ENCODE data around the gene EZR. TPM values are rescaled to one million over a fixed set of nuclear protein-coding genes. Genes with fewer than 3 reads are reported as not detected.
A peak's percentile ranks its signal among the peaks of the same experiment; 100 is the strongest.
"Not testable (repeated sequence)": the region's sequence is repeated elsewhere in the genome, so short reads cannot be mapped to it uniquely, and the experiment has no call there.

The EZR gene
- total and polyA plus RNA-seq, 2 of the 13 experiments (the other 11 are each of a cell fraction or from before 2014, with no cell fraction given): 34.7 to 60.3 TPM

GRCh38 chr6:158834675-158835385, 15.7 kb upstream of the EZR start (continued):
- no peak for TF ChIP-seq USF2 (IDR thresholded peaks at IDR 0.05; ENCODE audit: low read depth, low read length)
- 0 out of 2 replicates have a peak, but pooled peaks have one; percentile 22 for TF ChIP-seq USF2 (CRISPR knock-in tag; IDR thresholded peaks at IDR 0.05; ENCODE audit: borderline replicate concordance)
- 0 out of 2 replicates have a peak, but pooled peaks have one; percentile 31 for TF ChIP-seq ZSCAN29 (CRISPR knock-in tag; conservative IDR thresholded peaks at IDR 0.05)

- H3K9ac ChIP-seq (ENCODE audit: insufficient read depth, low read depth, low read length); BruUV-seq (replicated peaks); POLR2A ChIA-PET; H4K20me1 ChIP-seq (ENCODE audit: insufficient read depth, low read length); H3K4me2 ChIP-seq (ENCODE audit: low read depth, low read length); DNase-seq (ENCODE audit: low spot score); H3K27me3 ChIP-seq (ENCODE audit: control insufficient read depth in 1 of 2, insufficient read depth in 2 of 2, low read length in 2 of 2); H3K4me3 ChIP-seq (replicated peaks in 1 of 3; ENCODE audit: insufficient read depth in 1 of 3, low read depth in 2 of 3, low read length in 3 of 3); H2AFZ ChIP-seq (ENCODE audit: low read length); H3K27ac ChIP-seq (ENCODE audit: extremely low read length, insufficient read depth, low read length); H3K79me2 ChIP-seq (ENCODE audit: insufficient read depth, low read length); in situ Hi-C loops (cut with HindIII; ENCODE audit: extremely low pct_ligation_motif_present, low pct_unique_long_range_greater_than_20kb); intact Hi-C loops (cut with micrococcal nuclease; ENCODE audit: unreplicated experiment); FAIRE-seq; H3K36me3 ChIP-seq (replicated peaks in 1 of 2; ENCODE audit: control insufficient read depth in 1 of 2, insufficient read depth in 2 of 2, low read length in 2 of 2); ATAC-seq; CTCF ChIA-PET (ENCODE audit: low intra/inter-chr PET ratio, low total read pairs); H3K9me3 ChIP-seq (ENCODE audit: low read length): not testable (repeated sequence)
- WGBS (ENCODE audit: low lambda C conversion rate): 71% methylated on average over 9 of the region's 9 CpGs
- peaks cover 26% of the 10 kb centered on the region for H3K4me1 ChIP-seq (ENCODE audit: insufficient read depth, low read length)
These were observed 13.6 kb upstream of the EZR start for GRCh38 chr6:158832807-158833206.

GRCh38 chr6:158832026-158832425, 12.9 kb upstream of the EZR start:
- Histone ChIP-seq H3K27ac (ENCODE audit: extremely low read length, insufficient read depth, low read length) (no peak overlapping the region), H3K4me2 (ENCODE audit: low read depth, low read length) (no peak overlapping the region), H3K79me2 (ENCODE audit: insufficient read depth, low read length) (no peaks in the 10 kb centered on the region), H3K4me1 (ENCODE audit: insufficient read depth, low read length) (peaks cover 26% of the 10 kb centered on the region), H2AFZ (ENCODE audit: low read length) (no peak overlapping the region), H4K20me1 (ENCODE audit: insufficient read depth, low read length) (no peaks in the 10 kb centered on the region), H3K9me3 (ENCODE audit: low read length) (no peaks in the 10 kb centered on the region), H3K27me3 (ENCODE audit: control insufficient read depth in 1 of 2, insufficient read depth in 2 of 2, low read length in 2 of 2) (peaks cover under 1 to 2% of the 10 kb centered on the region in 2 experiments; a peak in 2 of 5 replicates), H3K4me3 (replicated peaks in 1 of 3; ENCODE audit: insufficient read depth in 1 of 3, low read depth in 2 of 3, low read length in 3 of 3) (no peak overlapping the region), H3K36me3 (replicated peaks in 1 of 2; ENCODE audit: control insufficient read depth in 1 of 2, insufficient read depth in 2 of 2, low read length in 2 of 2) (no peaks in the 10 kb centered on the region), H3K9ac (ENCODE audit: insufficient read depth, low read depth, low read length) (no peak overlapping the region)
- 43% methylated on average over 4 of the region's 4 CpGs for WGBS (ENCODE audit: low lambda C conversion rate)
- no TSS peak for BruUV-seq (replicated peaks)
- DNase-seq (ENCODE audit: low spot score) (no peak), ATAC-seq (no peak), FAIRE-seq (no peak)
- ChIA-PET CTCF (ENCODE audit: low intra/inter-chr PET ratio, low total read pairs) (no interaction called here), POLR2A (no interaction called here)
- intact Hi-C loops (cut with micrococcal nuclease; ENCODE audit: unreplicated experiment) (no loop called here), in situ Hi-C loops (cut with HindIII; ENCODE audit: extremely low pct_ligation_motif_present, low pct_unique_long_range_greater_than_20kb) (no loop called here)
- no peak for TF ChIP-seq PTBP1 (IDR thresholded peaks at IDR 0.05; ENCODE audit: low read depth, low read length, poor library complexity, severe bottlenecking)
- no peak for TF ChIP-seq GMEB2 (CRISPR knock-in tag; IDR thresholded peaks at IDR 0.05; ENCODE audit: low read depth)
- no peak for TF ChIP-seq ZEB1 (IDR thresholded peaks at IDR 0.05; ENCODE audit: insufficient replicate concordance, low read depth)
- no peak for TF ChIP-seq ZNF121 (CRISPR knock-in tag; IDR thresholded peaks at IDR 0.05)
- TF ChIP-seq NFKB2 (CRISPR knock-in tag; IDR thresholded peaks at IDR 0.05; ENCODE audit: borderline replicate concordance): no peak
- no peak for TF ChIP-seq NFYB (CRISPR knock-in tag; IDR thresholded peaks at IDR 0.05)
- no peak for TF ChIP-seq MYC (CRISPR knock-in tag; IDR thresholded peaks at IDR 0.05; ENCODE audit: borderline replicate concordance)
- TF ChIP-seq DDIT3 (CRISPR knock-in tag; IDR thresholded peaks at IDR 0.05): no peak
- TF ChIP-seq KLF15 (CRISPR knock-in tag; IDR thresholded peaks at IDR 0.05; ENCODE audit: borderline replicate concordance): no peak
